Endothelial cell of umbilical vein (primary cell): ENCODE results near the gene SLC6A6. TPM values are rescaled to one million over a fixed set of nuclear protein-coding genes. Genes with fewer than 3 reads are reported as not detected.
"Not testable (repeated sequence)": the region's sequence is repeated elsewhere in the genome, so short reads cannot be mapped to it uniquely, and the experiment has no call there.

ENCODE experiments used
- BruUV-seq: library from RNA; stranded (reverse); fragments of 400-500 nt; replicated peaks from 2 replicates; lab custom pipeline; 2021; lab: Mats Ljungman, UMichigan
- CTCF ChIA-PET: fragments of 300-600, 350-600 bp; sonication (Branson Sonifier 250); formaldehyde crosslinking; loops from one replicate; lab custom pipeline; 2021; ENCODE audit warnings: antibody characterized with exemption, inconsistent platforms; lab: Charles Lee
- POLR2A ChIA-PET: fragments of 300-600, 350-600 bp; sonication (Branson Sonifier 250); formaldehyde crosslinking; loops from one replicate; lab custom pipeline; 2021; ENCODE audit warnings: antibody characterized with exemption, inconsistent platforms; lab: Charles Lee
- DNase-seq: peaks from one replicate; pipeline ENCODE4 v3.0.0-alpha.2; 2011; ENCODE audit warnings: low read depth, low spot score
- FAIRE-seq: peaks from 2 replicates; lab custom pipeline; 2011; peaks lifted over from hg19 to GRCh38; lab: Jason Lieb, UNC
- H2AFZ ChIP-seq: 2 replicates; pipeline ENCODE4 v1.6.0; 2012; ENCODE audit warnings: low read depth, low read length, control low read depth, inconsistent platforms
- H3K27ac ChIP-seq: 2 replicates; pipeline ENCODE4 v1.5.1; 2011; ENCODE audit warnings: low read depth, mild to moderate bottlenecking, control low read depth, low read length, moderate library complexity; ENCODE audit not compliant: insufficient read depth
- H3K27me3 ChIP-seq, 2 experiments: 2 replicates each; pipeline versions ENCODE4 v1.6.0 to v1.6.1; 2011; ENCODE audit warnings: low read length in 2 of 2, mixed read lengths in 1 of 2; ENCODE audit not compliant: control insufficient read depth in 2 of 2, insufficient read depth in 2 of 2
- H3K36me3 ChIP-seq, 2 experiments: 2 replicates in 1 of 2; 3 replicates in 1 of 2; pipeline ENCODE4 v1.5.1; 2011; ENCODE audit warnings: low read length in 2 of 2, mild to moderate bottlenecking in 1 of 2, moderate library complexity in 1 of 2; ENCODE audit not compliant: control insufficient read depth in 2 of 2, insufficient read depth in 2 of 2; ENCODE audit errors: extremely low read depth in 1 of 2
- H3K4me1 ChIP-seq: 3 replicates; pipeline ENCODE4 v1.5.1; 2011; ENCODE audit warnings: mild to moderate bottlenecking, low read length; ENCODE audit not compliant: control insufficient read depth, insufficient read depth; ENCODE audit errors: extremely low read depth
- H3K4me2 ChIP-seq: 2 replicates; pipeline ENCODE4 v1.6.1; 2011; ENCODE audit warnings: low read length, control low read depth, mixed read lengths; ENCODE audit not compliant: insufficient read depth
- H3K4me3 ChIP-seq, 3 experiments: fragments of 200-600 bp in 1 of 3; sonication (generic), shearing (Covaris generic) in 1 of 3; replicated peaks in 1 of 3; 2 replicates each; pipeline ENCODE4 v1.5.1; 2011 to 2016; ENCODE audit warnings: control low read depth in 3 of 3, low read length in 3 of 3, mild to moderate bottlenecking in 2 of 3, inconsistent platforms in 1 of 3, low read depth in 1 of 3, moderate library complexity in 1 of 3; ENCODE audit not compliant: insufficient read depth in 1 of 3
- H3K79me2 ChIP-seq: 2 replicates; pipeline ENCODE4 v1.6.0; 2012; ENCODE audit warnings: low read length, inconsistent platforms; ENCODE audit not compliant: control insufficient read depth, insufficient read depth
- H3K9ac ChIP-seq: replicated peaks from 2 replicates; pipeline ENCODE3; 2011; ENCODE audit warnings: low read length, control low read depth; ENCODE audit not compliant: insufficient read depth; ENCODE audit errors: extremely low read depth
- H3K9me1 ChIP-seq: replicated peaks from 3 replicates; pipeline ENCODE4 v1.6.0; 2011; ENCODE audit warnings: mild to moderate bottlenecking, low read length; ENCODE audit not compliant: control insufficient read depth, insufficient read depth; ENCODE audit errors: extremely low read depth
- H3K9me3 ChIP-seq: replicated peaks from 2 replicates; pipeline ENCODE4 v1.5.1; 2012; ENCODE audit warnings: low read length, inconsistent platforms; ENCODE audit not compliant: control insufficient read depth, insufficient read depth
- H4K20me1 ChIP-seq: replicated peaks from 2 replicates; pipeline ENCODE3; 2011; ENCODE audit warnings: mild to moderate bottlenecking, low read length; ENCODE audit not compliant: control insufficient read depth, insufficient read depth; ENCODE audit errors: extremely low read depth
- CTCF ChIP-seq, 2 donors: IDR thresholded peaks; 1 replicate in 1 of 2; 2 replicates in 1 of 2; pipeline ENCODE4 v1.5.1; 2011; ENCODE audit warnings: low read length in 2 of 2, mild to moderate bottlenecking in 2 of 2, moderate library complexity in 2 of 2, control low read depth in 1 of 2, inconsistent platforms in 1 of 2, low read depth in 1 of 2; ENCODE audit not compliant: insufficient read depth in 1 of 2; ENCODE audit errors: extremely low read depth in 1 of 2
- EZH2 ChIP-seq: IDR thresholded peaks from 2 replicates; pipeline ENCODE4 v1.6.1; 2012; ENCODE audit warnings: borderline replicate concordance, low read depth, mild to moderate bottlenecking, moderate library complexity, low read length, inconsistent platforms; ENCODE audit not compliant: severe bottlenecking
- FOS ChIP-seq: IDR thresholded peaks from 2 replicates; pipeline ENCODE4 v1.6.1; 2011; ENCODE audit warnings: mild to moderate bottlenecking, low read length, moderate library complexity, borderline replicate concordance; ENCODE audit not compliant: insufficient read depth
- GATA2 ChIP-seq: IDR thresholded peaks from 2 replicates; pipeline ENCODE4 v1.7.0; 2011; ENCODE audit warnings: low read depth, mild to moderate bottlenecking, moderate library complexity, mixed read lengths, low read length; ENCODE audit not compliant: insufficient read length, insufficient read depth
- JUN ChIP-seq: IDR thresholded peaks from 2 replicates; pipeline ENCODE4 v1.6.1; 2011; ENCODE audit warnings: borderline replicate concordance, low read depth; ENCODE audit not compliant: insufficient read length, insufficient read depth
- MAX ChIP-seq: IDR thresholded peaks from 2 replicates; pipeline ENCODE4 v1.6.1; 2011; ENCODE audit not compliant: insufficient read depth, insufficient read length
- MYC ChIP-seq: IDR thresholded peaks from one replicate; pipeline ENCODE4 v1.6.1; 2011; ENCODE audit warnings: mild to moderate bottlenecking, low read depth, low read length
- POLR2A ChIP-seq: IDR thresholded peaks from 2 replicates; pipeline ENCODE4 v1.6.1; 2012; ENCODE audit warnings: low read depth, mild to moderate bottlenecking, control low read depth, low read length
- POLR2AphosphoS5 ChIP-seq: IDR thresholded peaks from 2 replicates; pipeline ENCODE4 v1.6.1; 2012; ENCODE audit warnings: low read depth, mild to moderate bottlenecking, control low read depth, low read length, moderate library complexity; ENCODE audit not compliant: insufficient read depth
- dilution Hi-C: fragments of 300-500 bp; cut with MboI; formaldehyde crosslinking; loops from one replicate; pipeline ENCODE4 v1.15.0; 2019; ENCODE audit warnings: low sequenced_read_pairs; ENCODE audit not compliant: extremely low pct_ligation_motif_present
- intact Hi-C: fragments of 100-400 bp; cut with micrococcal nuclease; formaldehyde crosslinking; loops from one replicate; pipeline ENCODE4 v1.10.0; 2022
- polyA plus RNA-seq, 4 experiments: library from polyadenylated mRNA; depleted of rRNA in 3 of 4; stranded (reverse) in 3 of 4; unstranded in 1 of 4; fragments of >200 nt; gene quantifications; 2 replicates each; pipeline versions ENCODE4 v1.2.1 to v1.2.3, GENCODE V29; 2011 to 2012; ENCODE audit warnings: missing spikeins in 1 of 4
- total RNA-seq: library from RNA; stranded (reverse); gene quantifications from 2 replicates; pipeline ENCODE4 v1.2.3, GENCODE V29; 2021

Gene SLC6A6
- total and polyA plus RNA-seq, 2 donors (not counting 3 experiments of a cell fraction or from before 2014, with no cell fraction given) = 25.7 to 38.0 TPM

DNA sequence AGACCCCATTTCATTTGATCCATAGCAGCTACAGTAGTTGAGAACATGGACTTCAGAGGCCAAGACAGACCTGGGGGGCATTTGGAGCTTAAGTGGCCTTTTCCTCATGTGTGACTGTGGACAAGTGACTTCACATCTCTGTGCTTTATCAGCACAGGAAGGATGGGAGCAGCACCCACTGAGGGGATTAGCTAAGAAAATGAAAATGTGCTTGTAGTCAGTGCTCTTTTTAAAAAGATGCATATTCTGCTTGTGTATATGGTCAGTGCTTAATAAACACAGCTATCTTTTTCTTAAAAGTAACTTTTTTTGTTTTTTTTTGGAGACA lies 34.5 kb downstream of the SLC6A6 start:
- dilution Hi-C loops (no loop called here), intact Hi-C loops (loop anchor here (10.0 kb wide), 1 partner anchor 368 kb away; no protein-coding TSS in a partner anchor)
- Histone ChIP-seq H4K20me1 (no peaks in the 10 kb centered on the region), H2AFZ (no peak overlapping the region), H3K9me1 (no peaks in the 10 kb centered on the region), H3K9me3 (no peaks in the 10 kb centered on the region), H3K79me2 (peaks cover 18% of the 10 kb centered on the region), H3K27me3 (no peaks in the 10 kb centered on the region), H3K4me3 (no peak overlapping the region), H3K4me2 (no peak overlapping the region), H3K27ac (no peak overlapping the region), H3K9ac (no peak overlapping the region), H3K36me3 (no peaks in the 10 kb centered on the region), H3K4me1 (peaks cover 78% of the 10 kb centered on the region)
- no peak for TF ChIP-seq MYC
- no peak for TF ChIP-seq FOS
- no peak for TF ChIP-seq EZH2
- TF ChIP-seq POLR2A = no peak
- no peak for TF ChIP-seq MAX
- no peak for TF ChIP-seq JUN
- no peak for TF ChIP-seq GATA2
- no peak for TF ChIP-seq POLR2AphosphoS5
- TF ChIP-seq CTCF (IDR thresholded peaks at IDR 0.05; ENCODE audit: extremely low read depth in 1 of 2, insufficient read depth in 1 of 2, low read depth in 1 of 2, low read length in 2 of 2) = no peak
- FAIRE-seq = no peak
- no TSS peak for BruUV-seq
- ChIA-PET POLR2A (interaction anchor here (1.3 kb wide), 1 partner anchor 258 kb away, joined by 4 read pairs; the partner anchor contains the start of genes LSM3 and XPC), CTCF (interaction anchor here (0.9 to 1.7 kb wide), 3 partner anchors 24 to 35 kb away, joined by 3 to 8 read pairs (median 4); no protein-coding TSS in a partner anchor)
- DNase-seq = no peak

- dilution Hi-C loops, FAIRE-seq: not testable (repeated sequence)
Observed at GRCh38 chr3:14437705-14438104, 35.3 kb downstream of the SLC6A6 start.

More at GRCh38 chr3:14437705-14438104, 35.3 kb downstream of the SLC6A6 start:
- H3K9me3 ChIP-seq, POLR2A ChIA-PET, H3K9ac ChIP-seq, H2AFZ ChIP-seq, H3K9me1 ChIP-seq, H3K27me3 ChIP-seq, H3K4me2 ChIP-seq, H3K4me3 ChIP-seq, H4K20me1 ChIP-seq, DNase-seq, H3K27ac ChIP-seq, BruUV-seq, H3K36me3 ChIP-seq: not testable (repeated sequence)
- Histone ChIP-seq H3K79me2 (peaks cover 22% of the 10 kb centered on the region), H3K4me1 (peaks cover 73% of the 10 kb centered on the region)
- CTCF ChIA-PET = interaction anchor here (5.4 kb wide), 1 partner anchor 15 kb away, joined by 34 read pairs; no protein-coding TSS in a partner anchor
- intact Hi-C loops = loop anchor here (10.0 kb wide), 1 partner anchor 367 kb away; no protein-coding TSS in a partner anchor
